ENCODE results near the gene ARF6. TPM values are rescaled to one million over a fixed set of nuclear protein-coding genes. Genes with fewer than 3 reads are reported as not detected.

Gene ARF6
- polyA plus RNA-seq, 1 of the 3 experiments (the other 2 are of a cell fraction) = 45.2 TPM

- Histone ChIP-seq H4K20me1 (ENCODE audit: insufficient read depth) (no peaks in the 10 kb centered on the region), H3K27me3 (ENCODE audit: insufficient read depth) (no peaks in the 10 kb centered on the region), H3K27ac (ENCODE audit: low read depth in 2 of 2, low read length in 1 of 2) (no peak overlapping the region), H3K9ac (no peak overlapping the region), H3K36me3 (replicated peaks in 1 of 2; ENCODE audit: control insufficient read depth in 1 of 2, insufficient read depth in 2 of 2, low read length in 1 of 2) (no peaks in the 10 kb centered on the region), H2AFZ (ENCODE audit: low read depth) (no peak overlapping the region), H3K9me3 (no peaks in the 10 kb centered on the region), H3K4me3 (ENCODE audit: low read depth in 2 of 2, low read length in 1 of 2) (no peak overlapping the region), H3K79me2 (ENCODE audit: insufficient read depth) (no peaks in the 10 kb centered on the region), H3K4me2 (no peak overlapping the region), H3K9me2 (no peaks in the 10 kb centered on the region), H3K4me1 (ENCODE audit: control insufficient read depth in 1 of 2, insufficient read depth in 2 of 2, low read depth in 1 of 2, low read length in 1 of 2) (no peaks in the 10 kb centered on the region; a peak in 1 of 4 replicates), H3F3A (replicated peaks; ENCODE audit: insufficient read depth) (peaks cover 10% of the 10 kb centered on the region)
- CTCF ChIA-PET = no interaction called here
- no peak for TF ChIP-seq JUND (IDR thresholded peaks at IDR 0.05)
- TF ChIP-seq GATA2 (CRISPR knock-in tag; IDR thresholded peaks at IDR 0.05) = no peak
- TF ChIP-seq POLR2AphosphoS5 (IDR thresholded peaks at IDR 0.05; ENCODE audit: low read depth, low read length) = no peak
- TF ChIP-seq USF1 (IDR thresholded peaks at IDR 0.05; ENCODE audit: borderline replicate concordance, low read depth) = no peak
- no peak for TF ChIP-seq RAD21 (IDR thresholded peaks at IDR 0.05; ENCODE audit: low read length)
- TF ChIP-seq CTCF (IDR thresholded peaks at IDR 0.05) = no peak
- TF ChIP-seq NRF1 (IDR thresholded peaks at IDR 0.05; ENCODE audit: low read depth, low read length) = no peak
- TF ChIP-seq FOXJ3 (CRISPR knock-in tag; IDR thresholded peaks at IDR 0.05) = no peak
- TF ChIP-seq TCF12 (IDR thresholded peaks at IDR 0.05) = no peak
- TF ChIP-seq USF2 (IDR thresholded peaks at IDR 0.05; ENCODE audit: borderline replicate concordance, low read depth, low read length) = no peak
- no peak for DNase-seq
- POLR2A ChIA-PET = no interaction called here
- 97% methylated on average over 4 of the region's 4 CpGs for WGBS (ENCODE audit: low lambda C conversion rate)
Measured at GRCh38 chr14:49924852-49925251, 32.0 kb downstream of the ARF6 start.

DNA sequence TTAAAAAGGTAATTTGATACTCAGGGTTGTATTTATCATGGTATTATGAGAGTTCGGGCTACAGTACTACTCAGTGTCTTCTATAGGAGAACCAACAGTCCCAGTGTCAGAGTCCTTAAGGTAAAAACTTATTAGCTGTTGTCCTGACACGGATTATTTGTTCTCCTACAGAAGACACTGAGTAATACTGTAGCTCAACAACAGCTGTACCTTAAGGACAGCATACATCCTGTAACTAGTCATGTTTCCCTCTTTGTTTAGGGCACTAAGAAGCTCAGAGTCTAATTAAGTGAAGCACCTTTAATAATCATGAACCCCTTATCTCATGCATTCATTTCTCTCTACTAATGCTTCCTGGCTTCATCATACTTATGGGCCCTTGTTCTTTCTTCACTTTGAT lies 33.9 kb downstream of the ARF6 start:
- Histone ChIP-seq H3K4me3 (ENCODE audit: low read depth in 2 of 2, low read length in 1 of 2) (no peak overlapping the region), H3K9me2 (no peaks in the 10 kb centered on the region), H3K9me3 (no peaks in the 10 kb centered on the region), H3K4me2 (no peak overlapping the region), H3K9ac (no peak overlapping the region), H3F3A (replicated peaks; ENCODE audit: insufficient read depth) (peaks cover 10% of the 10 kb centered on the region), H2AFZ (ENCODE audit: low read depth) (no peak overlapping the region), H3K27ac (ENCODE audit: low read depth in 2 of 2, low read length in 1 of 2) (no peak overlapping the region), H3K4me1 (ENCODE audit: control insufficient read depth in 1 of 2, insufficient read depth in 2 of 2, low read depth in 1 of 2, low read length in 1 of 2) (no peaks in the 10 kb centered on the region), H4K20me1 (ENCODE audit: insufficient read depth) (no peaks in the 10 kb centered on the region), H3K79me2 (ENCODE audit: insufficient read depth) (no peaks in the 10 kb centered on the region), H3K27me3 (ENCODE audit: insufficient read depth) (no peaks in the 10 kb centered on the region), H3K36me3 (replicated peaks in 1 of 2; ENCODE audit: control insufficient read depth in 1 of 2, insufficient read depth in 2 of 2, low read length in 1 of 2) (no peaks in the 10 kb centered on the region)
- 91% methylated on average over 2 of the region's 2 CpGs for WGBS (ENCODE audit: low lambda C conversion rate)
- TF ChIP-seq NRF1 (IDR thresholded peaks at IDR 0.05; ENCODE audit: low read depth, low read length) = no peak
- POLR2A ChIA-PET = no interaction called here
- CTCF ChIA-PET = interaction anchor here (0.8 kb wide), 1 partner anchor 61 kb away, joined by 3 read pairs; no protein-coding TSS in a partner anchor
- DNase-seq = no peak
